ENCODE data around the gene MACROD2. TPM values are rescaled to one million over a fixed set of nuclear protein-coding genes. Genes with fewer than 3 reads are reported as not detected.

MACROD2 gene
- polyA plus RNA-seq, 1 donor = 3.9 TPM

- no peak for DNase-seq
These were observed 662.1 kb downstream of the MACROD2 start for GRCh38 chr20:14657266-14658005.

DNA sequence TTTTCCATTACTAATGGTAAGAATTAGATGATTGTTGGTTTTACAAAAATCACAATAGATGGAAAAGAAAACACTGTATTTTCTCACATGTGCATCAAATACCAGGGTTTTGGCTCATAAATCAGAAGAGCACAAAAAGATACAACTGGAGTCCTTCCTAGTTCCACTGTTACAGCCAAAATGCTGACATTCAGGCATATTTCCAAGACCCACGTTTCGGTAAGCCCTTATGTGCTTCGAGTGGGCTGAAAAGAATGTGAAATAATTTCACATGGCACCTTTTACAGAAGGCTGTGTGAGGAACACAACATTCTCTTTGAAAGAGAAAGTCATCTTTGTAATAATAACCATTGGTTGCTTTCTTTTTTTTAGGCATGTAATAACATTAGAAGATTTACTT, 668.8 kb downstream of the MACROD2 start:
- DNase-seq = no peak

DNA sequence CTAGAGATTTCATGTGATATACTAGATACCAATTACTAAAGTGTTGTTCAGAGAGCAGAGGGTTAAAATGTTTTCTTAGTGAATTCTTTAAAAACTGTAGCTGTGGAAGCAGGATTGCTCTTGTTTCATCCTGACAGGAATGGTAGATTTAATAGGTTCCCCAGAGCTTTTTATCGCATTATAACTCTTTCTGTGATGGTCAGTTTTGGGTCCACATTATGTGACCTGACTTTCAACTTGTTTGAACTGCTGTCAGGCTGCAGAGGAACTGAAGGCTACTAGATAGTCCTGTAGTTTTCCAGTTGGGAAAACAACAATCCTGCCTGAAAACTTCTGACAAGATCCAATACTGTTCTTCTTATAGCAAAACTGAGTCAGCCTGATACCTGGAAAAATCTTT, 671.4 kb downstream of the MACROD2 start:
- no peak for DNase-seq

DNA sequence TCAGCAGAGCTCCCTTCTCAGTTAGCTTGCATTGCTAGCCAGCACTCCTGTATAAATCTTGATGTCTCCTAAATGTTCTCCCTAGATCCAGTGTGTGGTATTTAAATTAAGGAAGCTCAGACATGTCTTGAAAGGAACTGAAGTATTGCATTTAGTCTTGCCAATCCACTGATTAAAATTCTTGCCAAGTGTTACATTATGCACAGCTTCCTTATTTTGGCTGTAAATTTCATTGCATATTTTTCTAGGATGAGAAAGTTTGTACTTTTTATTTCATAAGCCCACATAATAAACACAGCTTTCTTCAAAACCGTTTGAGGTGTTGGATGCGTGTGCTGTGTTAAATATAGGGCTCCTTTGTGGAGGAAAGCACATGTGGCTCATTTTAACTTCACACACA, 671.9 kb downstream of the MACROD2 start:
- DNase-seq = no peak

GRCh38 chr20:14672066-14672465, 676.8 kb downstream of the MACROD2 start:
- DNase-seq = peak; percentile 23

GRCh38 chr20:14673164-14673563, 677.8 kb downstream of the MACROD2 start:
- DNase-seq = no peak

DNA sequence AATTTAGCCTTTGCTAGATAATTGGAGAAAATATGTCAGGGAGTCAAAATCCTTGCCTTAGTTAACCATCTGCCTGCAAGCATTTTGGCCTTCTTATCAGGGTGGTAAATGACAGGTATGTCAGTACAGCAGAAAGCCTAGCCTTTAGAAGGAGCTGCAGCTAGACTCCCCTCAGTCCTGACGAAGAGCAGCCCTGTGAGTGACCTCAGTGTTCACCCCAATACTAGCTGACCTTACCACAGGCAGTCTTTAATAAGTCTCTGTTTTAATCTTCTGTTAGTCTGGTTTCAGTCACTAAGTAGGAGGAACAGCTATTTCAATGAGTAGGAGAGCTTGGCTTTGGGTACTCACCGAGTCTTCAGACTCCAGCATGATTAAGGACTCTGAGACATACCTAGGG, 682.1 kb downstream of the MACROD2 start:
- no peak for DNase-seq

DNA sequence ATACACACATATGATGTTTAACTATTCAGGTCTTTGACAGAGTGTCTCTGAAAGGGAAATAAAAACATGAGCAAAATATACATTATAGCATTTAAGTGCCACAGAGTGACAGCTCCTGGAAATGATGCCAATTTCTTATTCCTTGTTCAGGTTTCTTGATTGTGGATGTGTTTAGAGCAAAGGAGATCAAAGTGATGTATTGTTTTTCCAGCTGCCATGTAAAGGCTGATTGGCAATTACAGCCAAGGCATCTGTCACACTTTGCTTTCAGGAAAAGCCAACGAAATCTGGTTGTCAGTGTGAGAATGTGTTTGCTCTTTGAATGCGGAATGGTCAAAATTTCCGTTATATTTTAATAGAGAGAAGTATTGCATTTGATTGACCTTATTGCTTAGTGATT, 689.9 kb downstream of the MACROD2 start:
- no peak for DNase-seq

- DNase-seq = no peak
These were observed 692.0 kb downstream of the MACROD2 start for GRCh38 chr20:14687313-14687712.

DNA sequence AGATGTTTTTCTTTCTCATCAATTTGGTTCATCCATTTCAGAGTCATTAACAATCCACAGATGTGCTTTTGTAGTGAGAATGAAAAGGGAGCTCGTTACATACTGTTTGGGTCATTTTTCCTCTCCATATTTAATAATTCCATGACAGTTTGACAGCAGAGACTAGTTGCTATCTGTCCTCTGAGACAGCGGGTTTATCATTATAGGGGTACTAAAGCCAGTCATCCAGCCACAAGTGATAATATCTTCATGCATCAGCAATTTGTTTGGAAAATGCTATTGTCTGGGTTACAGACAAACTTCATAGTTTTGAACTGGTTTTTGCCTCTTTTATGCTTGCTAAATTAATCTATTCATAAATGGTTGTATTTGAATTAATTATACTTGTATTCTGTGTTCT, 692.7 kb downstream of the MACROD2 start:
- DNase-seq = no peak

GRCh38 chr20:14691994-14692393, 696.7 kb downstream of the MACROD2 start:
- DNase-seq = no peak

DNA sequence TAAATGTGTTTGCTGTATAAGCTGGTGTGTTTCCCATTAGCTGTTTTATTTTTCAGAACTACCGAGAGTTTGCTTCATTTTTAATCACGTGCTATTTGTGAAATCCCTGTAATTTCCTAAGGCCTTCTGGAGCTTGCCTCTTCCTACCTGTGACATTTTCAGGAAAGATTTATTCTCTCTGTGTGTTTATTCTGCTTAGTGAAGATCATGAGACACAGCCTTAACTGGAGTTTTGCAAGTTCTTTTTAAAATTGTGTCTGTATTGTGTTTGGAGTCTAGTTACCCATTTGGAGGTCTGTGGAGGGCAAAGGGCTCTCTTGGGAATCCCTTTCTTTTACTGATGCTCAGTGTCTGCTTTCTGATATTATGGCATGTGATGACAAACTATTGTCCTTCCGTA, 701.2 kb downstream of the MACROD2 start:
- no peak for DNase-seq

GRCh38 chr20:14696937-14697336, 701.6 kb downstream of the MACROD2 start:
- no peak for DNase-seq

GRCh38 chr20:14698125-14698524, 702.8 kb downstream of the MACROD2 start:
- DNase-seq = no peak

DNA sequence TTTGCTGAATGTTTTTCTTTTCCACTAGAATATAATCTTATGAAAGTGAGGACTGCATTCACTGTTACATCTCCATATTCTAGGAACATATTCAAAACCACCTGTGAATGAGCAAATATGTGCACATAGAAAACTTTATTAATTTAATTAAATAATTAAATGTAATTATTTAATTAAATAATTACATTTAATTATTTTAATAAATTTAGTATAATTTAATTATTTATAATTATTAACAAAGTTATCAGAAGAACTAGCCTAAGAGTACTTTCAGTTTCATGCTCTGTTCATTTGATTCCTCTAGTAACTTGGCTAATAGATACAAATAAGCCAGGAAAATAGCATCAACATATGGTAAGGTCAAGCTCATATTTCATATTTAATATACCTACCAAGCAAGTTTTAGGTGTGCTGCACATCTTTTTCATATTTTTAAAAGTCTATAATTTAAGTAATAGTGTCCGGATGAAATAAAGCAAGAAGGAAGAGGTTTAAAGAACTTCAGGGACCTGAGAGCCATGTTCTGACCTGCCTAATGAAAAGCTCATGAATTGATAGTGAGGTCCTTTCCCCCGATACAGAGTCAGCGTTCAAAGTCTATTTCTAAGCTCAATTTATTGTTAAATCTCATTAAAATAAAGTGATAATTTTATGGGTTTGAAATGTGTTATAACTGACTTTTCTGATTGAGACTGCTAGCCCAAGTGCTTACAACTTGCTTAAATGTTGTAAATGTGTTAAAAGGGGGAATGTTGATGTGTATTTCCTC, 703.5 kb downstream of the MACROD2 start:
- DNase-seq = no peak

DNA sequence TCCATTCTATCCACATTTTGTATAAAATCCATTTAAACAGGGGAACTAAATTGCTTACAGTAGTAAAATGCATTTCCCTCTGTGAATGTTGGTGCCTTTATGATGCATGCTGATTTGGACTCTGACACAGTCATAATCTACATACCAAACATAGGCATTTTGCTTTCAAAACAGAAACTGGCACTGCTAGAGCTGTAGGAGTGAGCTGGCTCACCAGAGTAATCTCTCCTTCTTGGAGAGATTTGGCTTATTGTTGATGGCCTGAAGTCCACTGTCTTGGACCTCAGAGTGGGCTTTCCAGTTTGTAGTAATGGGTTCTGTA, 705.3 kb downstream of the MACROD2 start:
- no peak for DNase-seq

DNA sequence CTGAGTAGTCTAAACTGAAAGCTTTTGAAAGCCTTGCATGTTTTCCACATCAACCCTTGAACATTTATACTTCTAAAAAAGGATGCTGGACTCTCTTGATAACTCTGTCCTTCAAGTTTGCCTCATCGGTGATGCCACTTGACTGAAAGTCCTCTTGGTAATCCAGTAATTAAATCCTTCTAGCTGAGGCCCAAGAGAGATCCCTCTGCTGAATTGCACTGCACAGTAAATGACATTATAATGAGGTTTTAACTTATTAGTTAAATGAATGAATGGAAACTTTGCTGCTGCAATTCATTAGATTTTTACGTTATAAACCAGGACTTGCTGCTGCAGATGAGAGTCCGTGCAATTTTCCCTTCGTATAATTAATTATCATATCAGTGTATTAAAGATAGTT, 706.0 kb downstream of the MACROD2 start:
- no peak for DNase-seq

GRCh38 chr20:14706555-14706954, 711.2 kb downstream of the MACROD2 start:
- no peak for DNase-seq

DNA sequence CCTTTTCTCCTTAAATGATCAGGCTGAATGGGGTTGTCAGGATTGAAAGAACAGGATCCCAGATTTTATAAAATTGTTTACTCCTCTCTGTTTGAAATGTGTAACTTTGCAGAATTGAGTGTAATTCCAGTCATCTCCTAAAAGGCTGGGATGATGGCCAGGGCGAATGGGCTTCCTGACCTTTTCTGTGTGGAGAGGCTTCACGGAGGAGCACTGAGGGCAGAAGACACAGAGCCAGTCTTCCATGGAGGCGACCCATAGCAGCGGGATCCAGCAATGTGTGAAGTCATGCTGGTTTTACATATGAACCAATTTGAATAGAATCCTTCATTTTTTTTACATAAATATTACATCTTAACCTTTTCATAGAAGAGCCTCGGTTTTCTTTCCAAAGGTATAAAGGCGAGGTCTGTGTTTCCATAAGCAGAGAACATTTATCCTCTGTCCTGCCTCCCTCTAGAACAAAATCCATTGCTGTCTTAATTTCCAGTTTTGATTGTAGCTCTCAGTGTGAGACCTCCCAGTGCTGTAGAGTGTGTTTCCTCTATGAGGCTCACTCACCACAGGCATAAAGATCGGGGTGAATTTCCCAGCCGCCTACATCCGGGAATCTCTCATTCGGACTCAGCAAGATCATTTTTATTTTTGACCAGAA, 711.8 kb downstream of the MACROD2 start:
- no peak for DNase-seq

DNA sequence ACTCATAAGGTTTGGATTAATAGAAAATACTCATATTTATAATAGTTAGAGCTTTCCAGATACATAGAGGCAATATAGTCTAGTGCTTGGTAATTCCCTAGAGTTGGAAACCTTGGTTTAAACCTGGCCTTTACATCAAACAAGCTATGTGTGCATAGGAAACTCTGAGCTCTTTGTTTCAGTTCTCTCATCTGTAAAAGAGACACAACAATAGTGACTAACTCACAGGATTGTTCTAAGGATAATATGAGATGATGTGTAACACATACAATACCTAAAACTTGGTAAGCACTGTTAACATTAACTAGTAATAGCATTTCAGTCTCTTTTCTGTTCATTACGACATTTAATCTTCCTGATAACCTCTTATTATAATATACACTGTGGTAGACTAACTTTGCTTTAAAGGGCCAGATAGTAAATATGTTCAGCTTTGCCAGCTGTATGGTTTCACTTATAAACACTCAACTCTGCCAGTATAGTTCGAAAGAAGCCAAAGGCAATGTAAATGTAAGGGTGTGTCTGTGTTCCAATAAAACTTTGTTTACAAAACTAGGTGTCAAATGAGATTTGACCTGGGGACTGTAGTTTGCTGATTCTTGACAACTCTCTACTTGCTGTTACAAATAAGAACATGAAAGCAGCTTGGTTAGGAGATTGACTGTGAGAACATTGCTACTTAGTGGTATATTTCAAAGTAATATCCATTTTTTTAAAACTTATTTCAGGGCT, 712.7 kb downstream of the MACROD2 start:
- DNase-seq = no peak

- DNase-seq = no peak
These were observed 714.1 kb downstream of the MACROD2 start for GRCh38 chr20:14709439-14709838.

GRCh38 chr20:14710951-14711350, 715.6 kb downstream of the MACROD2 start:
- no peak for DNase-seq

GRCh38 chr20:14711652-14712051, 716.3 kb downstream of the MACROD2 start:
- no peak for DNase-seq
